Measurements from ENCODE around the gene SLF2.
"Not testable (repeated sequence)": the region's sequence is repeated elsewhere in the genome, so short reads cannot be mapped to it uniquely, and the experiment has no call there.

- TF ChIP-seq CTCF (IDR thresholded peaks at IDR 0.05); CREM (CRISPR knock-in tag; IDR thresholded peaks at IDR 0.05); NR1H2 (CRISPR knock-in tag; IDR thresholded peaks at IDR 0.05): not testable (repeated sequence)
- TF ChIP-seq, protein P1, sequence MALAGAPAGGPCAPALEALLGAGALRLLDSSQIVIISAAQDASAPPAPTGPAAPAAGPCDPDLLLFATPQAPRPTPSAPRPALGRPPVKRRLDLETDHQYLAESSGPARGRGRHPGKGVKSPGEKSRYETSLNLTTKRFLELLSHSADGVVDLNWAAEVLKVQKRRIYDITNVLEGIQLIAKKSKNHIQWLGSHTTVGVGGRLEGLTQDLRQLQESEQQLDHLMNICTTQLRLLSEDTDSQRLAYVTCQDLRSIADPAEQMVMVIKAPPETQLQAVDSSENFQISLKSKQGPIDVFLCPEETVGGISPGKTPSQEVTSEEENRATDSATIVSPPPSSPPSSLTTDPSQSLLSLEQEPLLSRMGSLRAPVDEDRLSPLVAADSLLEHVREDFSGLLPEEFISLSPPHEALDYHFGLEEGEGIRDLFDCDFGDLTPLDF (CRISPR knock-in tag; IDR thresholded peaks at IDR 0.05): not testable (repeated sequence)
- TF ChIP-seq, protein P2, sequence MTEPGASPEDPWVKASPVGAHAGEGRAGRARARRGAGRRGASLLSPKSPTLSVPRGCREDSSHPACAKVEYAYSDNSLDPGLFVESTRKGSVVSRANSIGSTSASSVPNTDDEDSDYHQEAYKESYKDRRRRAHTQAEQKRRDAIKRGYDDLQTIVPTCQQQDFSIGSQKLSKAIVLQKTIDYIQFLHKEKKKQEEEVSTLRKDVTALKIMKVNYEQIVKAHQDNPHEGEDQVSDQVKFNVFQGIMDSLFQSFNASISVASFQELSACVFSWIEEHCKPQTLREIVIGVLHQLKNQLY (CRISPR knock-in tag; IDR thresholded peaks at IDR 0.05): not testable (repeated sequence)
- TF ChIP-seq, protein P3, sequence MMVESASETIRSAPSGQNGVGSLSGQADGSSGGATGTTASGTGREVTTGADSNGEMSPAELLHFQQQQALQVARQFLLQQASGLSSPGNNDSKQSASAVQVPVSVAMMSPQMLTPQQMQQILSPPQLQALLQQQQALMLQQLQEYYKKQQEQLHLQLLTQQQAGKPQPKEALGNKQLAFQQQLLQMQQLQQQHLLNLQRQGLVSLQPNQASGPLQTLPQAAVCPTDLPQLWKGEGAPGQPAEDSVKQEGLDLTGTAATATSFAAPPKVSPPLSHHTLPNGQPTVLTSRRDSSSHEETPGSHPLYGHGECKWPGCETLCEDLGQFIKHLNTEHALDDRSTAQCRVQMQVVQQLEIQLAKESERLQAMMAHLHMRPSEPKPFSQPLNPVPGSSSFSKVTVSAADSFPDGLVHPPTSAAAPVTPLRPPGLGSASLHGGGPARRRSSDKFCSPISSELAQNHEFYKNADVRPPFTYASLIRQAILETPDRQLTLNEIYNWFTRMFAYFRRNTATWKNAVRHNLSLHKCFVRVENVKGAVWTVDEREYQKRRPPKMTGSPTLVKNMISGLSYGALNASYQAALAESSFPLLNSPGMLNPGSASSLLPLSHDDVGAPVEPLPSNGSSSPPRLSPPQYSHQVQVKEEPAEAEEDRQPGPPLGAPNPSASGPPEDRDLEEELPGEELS (CRISPR knock-in tag; IDR thresholded peaks at IDR 0.05): not testable (repeated sequence)
These were observed 27.2 kb upstream of the SLF2 start for GRCh38 chr10:100885611-100886010.

Measured in WTC11 (cell line).